Hematopoietic multipotent progenitor cell treated with erythropoietin and hydrocortisone succinate and interleukin-3 and kit ligand, for 4 days (in vitro differentiated cells): ENCODE data around the gene SEC16A.

Experiments used
- DNase-seq: peaks from one replicate; pipeline ENCODE4 v3.0.0-alpha.2; 2015

SEC16A gene, protein sequence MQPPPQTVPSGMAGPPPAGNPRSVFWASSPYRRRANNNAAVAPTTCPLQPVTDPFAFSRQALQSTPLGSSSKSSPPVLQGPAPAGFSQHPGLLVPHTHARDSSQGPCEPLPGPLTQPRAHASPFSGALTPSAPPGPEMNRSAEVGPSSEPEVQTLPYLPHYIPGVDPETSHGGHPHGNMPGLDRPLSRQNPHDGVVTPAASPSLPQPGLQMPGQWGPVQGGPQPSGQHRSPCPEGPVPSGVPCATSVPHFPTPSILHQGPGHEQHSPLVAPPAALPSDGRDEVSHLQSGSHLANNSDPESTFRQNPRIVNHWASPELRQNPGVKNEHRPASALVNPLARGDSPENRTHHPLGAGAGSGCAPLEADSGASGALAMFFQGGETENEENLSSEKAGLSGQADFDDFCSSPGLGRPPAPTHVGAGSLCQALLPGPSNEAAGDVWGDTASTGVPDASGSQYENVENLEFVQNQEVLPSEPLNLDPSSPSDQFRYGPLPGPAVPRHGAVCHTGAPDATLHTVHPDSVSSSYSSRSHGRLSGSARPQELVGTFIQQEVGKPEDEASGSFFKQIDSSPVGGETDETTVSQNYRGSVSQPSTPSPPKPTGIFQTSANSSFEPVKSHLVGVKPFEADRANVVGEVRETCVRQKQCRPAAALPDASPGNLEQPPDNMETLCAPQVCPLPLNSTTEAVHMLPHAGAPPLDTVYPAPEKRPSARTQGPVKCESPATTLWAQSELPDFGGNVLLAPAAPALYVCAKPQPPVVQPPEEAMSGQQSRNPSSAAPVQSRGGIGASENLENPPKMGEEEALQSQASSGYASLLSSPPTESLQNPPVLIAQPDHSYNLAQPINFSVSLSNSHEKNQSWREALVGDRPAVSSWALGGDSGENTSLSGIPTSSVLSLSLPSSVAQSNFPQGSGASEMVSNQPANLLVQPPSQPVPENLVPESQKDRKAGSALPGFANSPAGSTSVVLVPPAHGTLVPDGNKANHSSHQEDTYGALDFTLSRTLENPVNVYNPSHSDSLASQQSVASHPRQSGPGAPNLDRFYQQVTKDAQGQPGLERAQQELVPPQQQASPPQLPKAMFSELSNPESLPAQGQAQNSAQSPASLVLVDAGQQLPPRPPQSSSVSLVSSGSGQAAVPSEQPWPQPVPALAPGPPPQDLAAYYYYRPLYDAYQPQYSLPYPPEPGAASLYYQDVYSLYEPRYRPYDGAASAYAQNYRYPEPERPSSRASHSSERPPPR (N-terminal part only)

DNA sequence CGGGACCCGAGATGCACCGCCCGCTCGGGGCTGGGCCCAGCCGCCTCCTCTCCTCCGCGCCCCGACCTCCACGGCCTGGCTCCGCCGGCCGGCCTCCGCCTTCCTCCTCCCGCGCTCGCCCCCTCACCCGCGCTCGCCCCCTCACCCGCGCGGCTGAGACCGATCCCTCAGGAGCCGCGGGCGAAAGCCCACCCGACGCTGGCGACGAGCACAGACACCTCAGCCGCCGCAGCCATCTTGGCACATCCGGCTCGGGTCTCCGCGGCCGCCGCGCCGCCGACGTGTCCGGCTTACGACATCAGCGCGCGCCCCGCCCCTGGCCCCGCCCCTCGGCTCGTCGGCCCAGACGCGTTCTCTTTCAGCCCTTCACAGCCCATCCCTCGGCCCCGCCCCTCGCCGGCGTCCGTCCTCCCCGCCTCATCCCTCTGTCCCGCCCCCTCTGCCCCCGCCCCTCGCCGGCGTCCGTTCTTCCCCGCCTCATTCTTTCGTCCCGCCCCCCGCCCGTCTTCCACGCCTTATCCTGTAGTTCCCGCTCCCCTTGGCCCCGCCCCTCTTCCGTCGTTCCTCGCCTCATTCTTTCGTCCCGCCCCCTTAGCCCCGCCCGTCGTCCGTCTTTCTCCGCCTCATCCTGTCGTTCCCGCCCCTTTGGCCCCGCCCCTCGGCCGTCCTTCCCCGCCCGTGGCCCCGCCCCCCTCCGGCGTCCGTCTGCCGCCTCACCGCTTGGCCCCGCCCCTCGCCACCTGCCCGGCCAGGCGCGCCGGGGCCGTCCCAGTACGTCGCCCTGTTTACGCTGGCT, at the start of gene SEC16A:
TSS of gene SEC16A (minus strand) at position 248 of the 796 bp plus-strand sequence. CDS start 5,425 bp downstream, outside the sequence.
- peak; percentile 99 for DNase-seq

DNA sequence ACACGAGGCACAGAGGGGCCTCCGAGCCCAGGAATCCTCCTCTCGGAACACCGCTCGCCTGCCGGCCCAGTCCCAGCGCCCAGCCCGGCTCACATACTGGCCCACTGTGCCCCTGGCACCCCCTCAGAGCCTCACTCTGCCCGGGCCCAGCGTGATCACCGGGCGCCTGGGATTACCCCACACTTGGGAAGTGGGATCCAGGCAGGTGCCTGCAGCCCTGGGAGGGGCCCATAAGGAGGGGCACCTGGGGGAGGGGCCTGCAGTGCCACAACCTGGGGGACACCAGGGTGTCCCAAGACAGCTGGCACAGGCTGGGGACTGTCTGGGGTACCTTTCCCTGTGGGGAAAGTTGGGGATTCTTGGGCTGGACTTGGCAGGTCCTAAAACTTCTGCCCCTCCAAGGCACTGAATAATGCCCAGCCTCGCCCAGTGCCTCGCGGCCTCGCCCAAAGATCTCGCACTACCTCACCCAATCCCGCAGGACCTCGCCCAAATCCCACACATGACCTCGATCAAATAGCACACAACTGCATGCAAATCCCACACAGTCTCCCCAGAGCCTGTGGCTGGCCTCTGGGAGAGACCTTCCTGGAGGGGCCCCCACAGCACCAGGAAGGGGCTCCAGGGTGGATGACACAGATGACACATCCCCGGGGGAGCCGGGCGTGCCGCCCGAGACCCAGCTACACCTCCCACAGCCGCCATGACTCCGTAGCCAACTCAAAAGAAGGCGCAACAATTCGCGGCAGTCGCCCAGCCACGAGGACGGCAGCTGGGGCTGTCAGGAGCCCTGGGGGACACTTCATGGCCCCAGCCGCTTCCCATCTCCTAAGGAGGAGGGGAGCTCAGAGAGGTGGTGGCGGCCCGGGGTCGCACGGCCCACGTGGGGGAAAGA, 49.3 kb upstream of the SEC16A start:
- peak; percentile 42 for DNase-seq

DNA sequence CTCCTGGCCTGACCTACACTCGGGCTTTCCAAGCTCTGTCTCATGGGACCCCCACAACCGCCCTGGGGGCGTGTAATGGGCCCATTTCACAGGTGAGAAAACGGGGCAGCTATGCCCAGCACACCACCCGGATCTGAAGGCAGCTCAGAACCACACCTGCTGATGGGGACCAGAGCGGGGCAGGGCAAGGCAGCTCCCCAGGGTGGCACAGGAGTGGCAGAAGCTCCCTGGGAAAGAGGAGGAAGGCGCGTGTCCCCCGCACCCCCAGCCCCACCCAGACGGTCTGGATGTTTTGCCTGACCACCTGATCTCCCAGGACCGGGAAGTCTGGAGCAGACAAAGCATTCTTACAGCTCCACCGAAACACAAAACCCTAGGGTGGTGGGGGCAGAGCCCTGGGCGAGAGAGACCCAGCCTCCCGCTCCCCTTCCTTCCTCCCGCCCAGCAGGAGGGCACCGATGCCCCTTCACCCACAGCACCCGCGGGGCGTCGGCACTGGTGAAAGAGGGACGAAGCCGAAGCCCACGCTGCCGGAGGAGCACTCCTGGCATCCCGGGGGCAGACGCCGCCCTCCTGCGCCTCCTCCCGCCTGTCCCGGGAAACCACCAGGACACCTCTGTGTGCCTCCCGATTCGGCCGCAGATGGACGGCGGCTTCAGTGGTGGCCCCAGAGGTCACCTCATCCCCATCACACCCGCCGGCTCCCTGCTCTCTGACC, 48.5 kb upstream of the SEC16A start:
- no peak for DNase-seq

DNA sequence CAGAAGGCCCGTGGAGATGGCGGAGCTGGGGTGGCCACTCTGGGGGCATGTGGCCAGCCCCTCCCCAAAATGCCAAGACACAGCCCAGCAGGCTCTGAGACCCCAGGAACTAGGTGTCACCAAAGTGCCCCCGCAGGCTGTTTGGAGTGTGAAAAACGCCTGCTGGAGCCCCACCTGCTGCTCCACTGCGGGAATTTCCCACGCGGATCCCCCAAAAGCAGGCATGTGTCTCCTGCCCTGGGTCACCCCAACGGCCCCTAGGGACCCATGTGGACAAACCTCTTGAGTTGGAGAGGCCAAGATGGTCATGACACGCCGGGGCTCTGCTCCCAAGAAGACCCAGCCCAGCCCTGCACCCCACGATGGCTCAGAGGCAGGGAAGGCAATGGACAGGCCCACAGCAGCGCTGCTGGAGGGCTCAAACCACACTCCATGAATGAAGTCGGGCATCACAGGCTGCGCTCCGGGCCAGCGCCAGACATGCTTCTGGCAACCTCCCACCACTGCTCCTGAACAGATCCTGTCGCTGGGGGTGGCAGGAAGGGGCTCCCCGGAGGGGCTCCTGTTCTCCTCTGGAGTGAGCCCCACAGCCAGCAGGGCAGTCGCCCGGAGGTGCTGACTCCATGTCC, 47.7 kb upstream of the SEC16A start:
- peak; percentile 31 for DNase-seq

DNA sequence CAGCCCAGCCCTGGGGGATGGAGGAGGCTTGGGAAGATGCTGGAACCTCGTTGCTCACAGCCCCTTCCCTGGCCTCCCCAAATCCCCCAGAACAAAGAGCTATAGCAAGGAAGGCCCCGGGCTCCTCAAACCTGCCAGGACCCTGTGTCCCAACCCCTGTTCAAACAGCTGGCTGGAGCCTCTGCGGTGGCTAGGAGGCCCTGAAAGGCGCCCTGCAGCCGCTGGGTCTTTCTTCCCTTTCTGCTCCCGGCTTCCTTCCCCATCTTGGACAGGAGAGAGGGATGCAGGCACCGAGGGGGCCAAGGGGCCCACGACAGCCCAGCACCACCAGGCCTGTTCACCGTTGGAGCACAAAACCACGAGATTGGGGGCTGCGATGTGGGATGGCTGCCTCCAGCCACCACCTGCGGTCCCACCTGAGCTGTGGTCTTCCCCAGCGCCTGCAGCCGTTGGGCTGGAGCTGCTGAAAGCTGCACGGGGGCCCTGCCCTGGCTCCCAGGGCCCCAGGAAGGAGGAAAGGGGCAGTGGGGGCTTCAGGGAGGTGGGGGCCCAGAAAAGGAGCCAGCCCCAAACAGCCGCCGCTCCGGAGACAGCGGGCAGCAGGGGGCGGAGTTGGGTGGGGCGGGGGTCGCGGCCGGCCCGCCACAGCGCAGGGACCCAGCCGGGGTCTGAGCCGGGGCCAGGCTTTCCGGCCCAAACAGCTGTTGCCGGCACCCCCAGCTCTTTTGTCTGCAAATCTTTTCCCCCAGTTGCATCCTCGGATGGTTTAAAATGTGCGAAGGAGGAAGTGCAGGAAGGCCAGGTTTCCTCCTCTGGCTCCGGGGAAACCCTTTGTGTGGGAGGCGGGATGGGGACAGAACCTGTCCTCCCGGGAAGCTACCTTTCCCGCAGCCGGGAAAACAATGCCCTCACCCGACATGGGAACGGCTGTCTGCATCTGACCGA, 46.9 kb upstream of the SEC16A start:
- peak; percentile 72 for DNase-seq

DNA sequence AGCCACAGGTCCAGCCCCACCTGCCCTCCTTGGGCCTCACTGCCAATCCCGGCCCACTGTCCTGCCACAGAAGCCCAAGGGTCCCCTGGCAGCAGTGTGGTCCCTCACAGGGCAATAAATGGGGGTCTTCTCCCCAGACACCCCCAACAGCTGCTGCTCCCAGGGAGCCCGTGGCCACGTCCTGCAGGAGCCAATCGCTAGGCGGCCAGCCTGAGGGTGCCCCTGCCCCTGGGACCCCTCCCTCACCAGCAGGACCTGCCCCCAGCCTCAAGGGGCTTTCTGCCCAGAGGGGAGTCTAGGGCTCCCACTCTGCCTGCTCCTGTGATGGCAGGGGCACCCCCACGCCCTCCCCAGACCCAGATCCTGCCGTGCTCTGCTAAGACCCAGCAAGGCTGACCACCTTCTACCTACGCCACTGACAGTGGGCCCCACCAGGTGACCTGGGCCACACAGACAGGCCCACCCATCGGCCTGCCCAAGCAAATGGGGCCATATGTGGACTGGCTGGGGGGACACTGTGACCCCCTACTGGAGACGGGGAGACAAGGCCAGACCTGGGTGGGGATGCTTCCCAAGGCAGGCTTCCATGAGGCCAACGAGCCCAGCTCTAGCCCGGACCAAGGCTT, 46.0 kb upstream of the SEC16A start:
- DNase-seq, result no peak

DNA sequence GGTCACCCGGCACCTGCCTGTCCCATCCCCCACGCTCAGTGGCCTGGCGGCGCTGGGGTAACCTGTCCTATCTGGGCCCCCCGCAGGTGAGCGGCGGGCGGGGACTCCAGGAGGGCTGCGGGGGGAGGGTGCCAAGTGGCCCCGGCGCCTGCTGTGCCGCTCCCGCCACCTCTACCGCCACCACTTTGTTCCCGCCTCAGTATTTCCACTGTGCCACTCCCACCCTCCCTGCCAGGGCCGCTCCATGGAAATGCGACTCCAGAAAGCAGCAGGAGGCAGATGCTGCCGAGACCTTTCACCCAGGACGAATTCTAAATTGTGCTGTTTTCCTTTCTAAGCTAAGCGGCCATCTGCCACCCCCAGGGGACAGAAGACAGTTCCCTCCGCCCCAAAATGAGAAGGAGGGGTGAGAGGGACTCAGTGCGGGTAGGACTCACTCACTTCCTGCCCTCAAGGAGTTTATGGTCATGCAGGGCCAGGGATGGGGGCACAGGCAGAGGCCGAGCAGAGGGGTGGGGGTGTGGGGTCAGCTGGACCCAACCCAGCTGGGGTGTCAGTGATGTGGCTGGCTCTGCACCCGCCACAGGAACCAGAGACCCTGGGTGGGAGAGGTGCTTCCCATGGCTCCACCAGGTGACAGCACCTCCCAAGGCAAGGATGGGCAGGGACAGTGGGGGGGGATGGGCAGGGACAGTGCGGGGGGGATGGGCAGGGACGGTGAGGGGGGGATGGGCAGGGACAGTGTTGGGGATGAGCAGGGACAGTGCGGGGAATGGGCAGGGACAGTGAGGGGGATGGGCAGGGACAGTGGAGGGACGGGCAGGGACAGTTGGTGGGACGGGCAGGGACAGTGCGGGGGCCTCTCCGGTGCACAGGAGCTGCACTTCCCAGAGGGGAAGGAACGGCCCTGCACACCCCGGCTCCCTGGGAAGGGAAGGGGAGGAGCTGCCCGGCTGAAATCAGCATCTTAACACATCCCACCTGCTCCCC, 45.2 kb upstream of the SEC16A start:
- peak; percentile 46 for DNase-seq

DNA sequence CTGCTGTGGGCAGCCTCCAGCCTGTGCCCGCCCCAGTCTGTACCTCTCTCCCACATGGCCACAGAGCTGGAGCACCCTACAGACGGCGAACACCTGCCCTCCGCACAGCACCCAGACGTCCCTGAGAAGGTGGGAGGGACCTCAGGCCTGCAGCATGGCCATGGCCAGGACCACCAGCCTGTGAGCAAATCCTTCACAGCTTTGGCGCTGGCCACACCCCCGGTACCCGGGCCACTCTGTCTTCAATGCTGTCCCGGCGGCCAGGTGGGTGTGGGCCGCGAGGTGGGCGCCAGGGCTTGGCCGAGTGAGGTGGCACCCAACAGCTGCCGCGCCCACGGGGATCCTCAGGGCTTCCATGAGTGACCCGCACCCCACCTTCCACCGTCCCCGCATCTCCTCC, 44.3 kb upstream of the SEC16A start:
- no peak for DNase-seq

DNA sequence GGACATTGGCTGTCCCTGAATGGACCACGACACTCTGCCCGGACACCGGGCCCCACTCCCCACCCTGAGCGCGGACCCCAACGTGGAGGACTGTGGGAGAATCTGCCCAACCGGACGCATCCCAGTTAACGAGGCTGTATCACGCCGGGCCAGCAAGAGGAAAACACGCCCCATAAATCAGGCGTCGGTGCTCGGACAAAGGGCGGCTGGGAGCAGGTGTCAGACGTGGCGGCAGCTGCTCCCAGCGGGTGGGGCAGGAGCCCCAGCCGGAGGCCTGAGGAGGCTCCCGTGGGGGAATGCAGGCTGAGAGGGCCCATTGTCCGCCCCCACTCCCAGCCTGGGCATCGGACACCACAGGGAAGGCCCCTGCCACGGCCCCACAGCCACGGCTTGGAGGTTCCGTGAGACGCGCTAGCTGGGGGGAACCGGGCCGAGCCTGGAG, 43.8 kb upstream of the SEC16A start:
- DNase-seq, result no peak

DNA sequence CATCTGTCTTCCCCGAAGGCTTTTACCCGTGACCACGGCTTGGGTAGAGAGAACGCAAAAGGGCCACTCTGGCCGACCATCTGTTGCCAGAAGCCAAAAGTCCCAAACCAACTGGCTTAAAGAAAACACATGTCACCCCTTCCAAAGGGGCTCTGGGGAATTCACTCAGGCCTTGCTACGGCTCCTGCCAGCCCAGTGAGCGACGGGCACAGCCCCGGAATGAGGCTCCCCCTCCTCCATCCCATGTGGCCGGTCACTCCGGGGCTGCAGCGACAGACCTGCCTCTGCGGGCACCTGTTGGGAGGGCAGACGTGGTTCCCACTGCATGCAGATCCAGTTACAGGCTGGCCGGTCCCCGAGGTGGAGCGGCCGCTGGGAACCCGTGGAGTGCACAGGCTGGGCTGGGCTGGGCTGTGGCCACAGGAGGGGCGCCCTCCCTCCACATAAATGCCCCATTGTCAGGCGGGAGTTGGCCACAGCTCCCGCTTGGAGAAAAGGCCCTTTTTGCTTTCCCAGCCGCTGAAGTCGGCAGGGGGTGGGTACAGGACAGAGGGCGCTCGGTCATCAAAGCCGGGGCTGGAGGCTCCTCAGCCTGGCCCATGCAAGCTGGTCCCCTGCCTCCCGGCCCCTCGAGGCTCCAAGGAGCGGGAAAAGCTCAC, 43.1 kb upstream of the SEC16A start:
- DNase-seq, result no peak

DNA sequence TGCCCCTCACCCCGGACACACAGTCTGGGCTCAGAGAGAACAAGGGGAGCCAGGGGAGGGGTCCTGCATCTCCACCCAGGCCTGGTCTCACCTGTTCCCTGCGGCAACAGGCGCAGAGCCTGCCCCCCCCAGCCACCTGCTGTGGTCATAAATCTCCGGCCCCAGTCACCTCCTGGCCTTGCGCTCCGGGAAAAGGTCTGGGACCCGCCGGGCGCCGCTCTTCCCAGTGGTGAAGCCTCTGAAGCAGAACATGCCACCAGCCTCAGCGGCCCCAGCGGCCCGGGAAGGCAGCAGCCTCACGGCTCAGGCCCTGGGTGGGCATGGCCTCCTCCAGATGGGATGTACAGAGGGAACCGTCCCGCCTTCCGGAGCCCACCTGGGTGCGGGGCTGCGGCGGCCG, 42.4 kb upstream of the SEC16A start:
- DNase-seq, result no peak

DNA sequence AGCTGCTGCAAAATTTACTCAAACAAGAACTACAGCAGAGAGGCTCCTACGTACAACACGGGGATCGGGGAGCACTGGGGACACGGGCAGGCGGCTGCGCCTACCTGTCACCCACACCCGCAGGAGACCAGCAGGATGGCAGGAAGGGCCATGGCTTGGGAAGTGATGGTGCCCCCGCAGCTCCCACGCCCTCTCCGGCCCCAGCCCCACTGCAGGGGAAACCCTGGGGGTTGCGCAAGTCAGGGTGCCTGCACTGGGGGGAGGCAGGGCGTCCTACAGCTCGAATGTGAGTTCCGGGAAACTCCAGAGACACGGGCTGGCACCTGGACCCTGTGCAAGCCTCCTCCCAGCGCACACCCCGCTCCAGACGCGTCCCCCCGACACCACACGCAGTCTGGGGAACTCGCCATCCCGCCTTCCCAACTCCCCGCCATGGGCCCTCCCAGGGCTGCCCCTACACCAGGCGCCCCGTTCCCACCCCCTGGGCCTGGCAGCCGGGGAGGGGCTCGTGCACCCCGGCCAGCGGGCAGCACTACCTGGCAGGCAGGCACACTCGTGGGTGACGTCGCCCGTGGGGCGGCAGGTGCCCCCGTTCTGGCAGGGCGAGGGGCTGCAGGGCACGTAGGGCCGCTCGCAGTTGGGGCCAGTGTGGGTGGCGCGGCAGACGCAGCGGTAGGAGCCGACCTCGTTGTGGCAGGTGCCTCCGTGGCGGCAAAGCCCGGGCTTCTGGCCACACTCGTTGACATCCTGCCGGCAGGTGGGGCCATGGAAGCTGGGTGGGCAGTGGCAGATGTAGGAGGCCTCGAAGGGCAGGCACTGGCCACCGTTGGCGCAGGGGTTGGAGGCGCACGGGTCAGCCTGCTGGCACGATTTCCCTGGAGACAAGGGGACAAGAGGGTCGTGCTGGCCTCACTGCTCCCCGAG, 39.7 kb upstream of the SEC16A start:
- DNase-seq, result no peak

DNA sequence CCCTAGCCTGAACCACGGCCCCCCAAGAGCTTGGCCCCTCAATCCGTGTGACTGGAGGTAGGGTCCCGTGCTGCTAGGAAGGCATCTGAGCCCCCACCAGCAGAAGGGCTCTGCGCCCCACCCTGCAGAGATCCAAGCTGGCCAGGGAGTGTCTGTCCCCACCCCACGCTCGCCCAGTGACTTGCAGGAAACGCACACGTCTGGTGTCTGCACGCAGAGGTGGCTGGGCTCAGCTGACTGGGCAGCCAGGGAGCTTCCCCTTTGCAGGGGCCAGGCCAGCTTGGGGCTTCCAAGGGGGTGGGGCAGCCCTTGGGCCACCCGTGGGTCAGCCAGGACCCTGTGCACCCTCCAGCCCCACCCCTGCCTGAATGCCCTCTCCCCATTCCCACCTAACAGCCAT, 38.7 kb upstream of the SEC16A start:
- peak; percentile 67 for DNase-seq

DNA sequence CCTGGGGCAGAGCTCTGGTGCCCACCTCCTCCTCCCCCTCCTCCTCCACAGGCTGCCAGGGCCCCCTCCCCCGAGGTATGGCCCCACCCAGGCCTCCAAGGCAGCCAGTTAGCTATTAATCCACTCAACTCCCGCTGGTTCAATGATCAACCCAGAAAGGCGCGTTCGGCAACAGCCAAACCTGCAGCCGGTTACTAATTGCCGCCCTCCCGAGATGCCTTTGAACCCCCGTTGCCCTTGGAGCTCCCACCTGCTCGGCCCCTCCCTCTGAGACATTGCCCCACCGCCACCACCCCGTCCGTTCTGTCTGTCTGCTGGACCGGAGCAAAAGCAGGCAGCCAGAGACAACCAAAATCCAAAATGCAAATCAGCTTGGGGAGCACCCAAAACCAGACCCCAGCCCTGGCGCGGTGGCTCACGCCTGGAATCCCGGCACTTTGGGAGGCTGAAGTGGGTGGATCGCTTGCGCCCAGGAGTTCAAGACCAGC, 37.3 kb upstream of the SEC16A start:
- no peak for DNase-seq
